IPS DF 4.7 (cell line): Measurements from ENCODE around the gene DLG4.
"Not testable (repeated sequence)": the region's sequence is repeated elsewhere in the genome, so short reads cannot be mapped to it uniquely, and the experiment has no call there.

Experiments
- DNase-seq: peaks from one replicate; pipeline ENCODE4 v3.0.0-alpha.2; 2013; ENCODE audit warnings: low spot score; ENCODE audit errors: extremely low read depth

DLG4 gene

DNA sequence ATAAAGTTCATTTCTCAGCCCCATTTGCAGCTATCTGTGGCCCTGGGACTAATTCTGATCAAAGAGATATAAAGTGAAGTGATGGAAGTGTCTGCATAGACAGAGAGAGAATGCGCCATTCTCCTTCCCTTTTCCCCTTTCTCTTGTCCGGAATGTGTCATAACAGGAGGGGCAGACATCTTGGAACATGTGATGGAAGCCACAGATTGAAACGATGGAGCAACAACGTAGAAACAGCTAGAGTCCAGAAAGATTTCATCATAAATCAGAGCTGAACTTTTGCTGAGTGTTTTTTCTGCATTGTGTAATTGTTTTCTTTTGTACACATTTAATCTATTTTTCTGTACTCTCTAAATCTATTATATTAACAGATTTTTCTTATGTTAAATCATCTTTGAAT lies 51.8 kb downstream of the DLG4 start:
- DNase-seq: no peak

DNA sequence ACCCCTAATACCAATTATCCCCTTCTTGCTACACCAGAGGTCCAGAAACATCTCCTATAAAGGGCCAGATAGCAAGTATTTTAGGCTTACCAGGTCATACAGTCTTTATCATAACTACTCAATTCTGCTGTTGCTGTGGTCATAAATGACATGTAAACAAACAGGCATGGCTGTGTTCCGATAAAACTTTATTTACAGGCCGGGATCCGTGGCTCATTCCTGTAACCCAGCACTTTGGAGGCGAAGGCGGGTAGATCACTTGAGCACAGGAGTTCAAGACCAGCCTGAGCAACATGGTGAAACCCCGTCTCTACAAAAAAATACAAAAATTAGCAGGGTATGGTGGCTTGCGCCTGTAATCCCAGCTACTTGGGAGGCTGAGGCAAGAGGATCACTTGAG lies 52.8 kb downstream of the DLG4 start:
- DNase-seq: no peak

DNA sequence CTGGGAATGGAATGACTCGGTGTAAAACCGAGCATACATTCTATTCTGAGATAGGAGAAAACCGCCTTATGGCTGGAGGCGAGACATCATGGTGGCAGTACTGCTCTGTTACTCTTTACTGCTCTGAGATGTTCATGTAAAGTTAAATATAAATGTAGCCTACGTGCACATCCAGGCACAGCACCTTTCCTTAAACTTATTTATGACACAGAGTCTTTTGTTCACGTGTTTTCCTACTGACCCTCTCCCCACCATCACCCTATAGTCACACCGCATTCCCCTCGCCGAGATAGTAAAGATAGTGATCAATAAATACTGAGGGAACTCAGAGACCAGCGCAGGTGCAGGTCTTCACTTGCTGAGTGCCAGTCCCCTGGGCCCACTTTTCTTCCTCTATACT lies 60.1 kb downstream of the DLG4 start:
- not testable (repeated sequence) for DNase-seq

DNA sequence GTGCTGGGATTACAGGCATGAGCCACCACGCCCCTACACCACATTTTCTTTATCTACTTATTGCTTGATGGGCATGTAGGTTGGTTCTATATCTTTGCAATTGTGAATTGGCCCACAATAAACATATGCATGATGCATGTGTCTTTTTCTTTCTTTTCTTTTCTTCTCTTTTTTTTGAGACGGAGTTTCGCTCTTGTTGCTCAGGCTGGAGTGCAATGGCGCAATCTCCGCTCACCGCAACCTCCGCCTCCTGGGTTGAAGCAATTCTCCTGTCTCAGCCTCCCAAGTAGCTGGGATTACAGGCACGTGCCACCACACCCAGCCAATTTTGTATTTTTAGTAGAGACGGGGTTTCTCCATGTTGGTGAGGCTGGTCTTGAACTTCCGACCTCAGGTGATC lies 61.2 kb downstream of the DLG4 start:
- DNase-seq: not testable (repeated sequence)

DNA sequence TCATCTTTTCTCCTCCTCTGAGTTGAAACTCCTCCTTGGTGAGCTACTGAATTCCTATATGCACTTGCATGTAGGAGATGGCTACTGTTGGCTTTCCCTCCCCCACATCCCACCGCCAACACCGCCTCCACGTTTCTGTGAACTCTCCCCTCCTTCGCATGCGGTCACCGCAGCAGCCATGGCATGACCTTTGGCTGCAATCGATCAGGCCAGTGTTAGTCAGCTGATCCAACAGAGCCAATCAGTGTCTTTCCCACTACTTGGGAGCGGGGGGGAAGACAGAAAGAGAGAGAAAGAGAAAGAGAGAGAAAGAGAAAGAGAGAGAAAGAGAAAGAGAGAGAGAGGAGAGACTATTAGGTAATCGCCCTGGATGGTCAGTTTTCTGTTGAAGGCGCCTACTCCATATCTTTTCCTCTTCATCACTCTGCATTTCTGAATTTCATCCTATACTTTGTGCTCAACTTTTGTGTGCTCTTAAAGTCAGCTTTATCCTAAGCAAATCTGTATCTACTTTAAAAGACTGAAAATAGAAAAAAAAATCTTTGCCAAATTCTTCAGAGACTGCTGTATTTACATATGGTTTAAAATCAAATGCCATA lies 63.2 kb downstream of the DLG4 start:
- DNase-seq: no peak

DNA sequence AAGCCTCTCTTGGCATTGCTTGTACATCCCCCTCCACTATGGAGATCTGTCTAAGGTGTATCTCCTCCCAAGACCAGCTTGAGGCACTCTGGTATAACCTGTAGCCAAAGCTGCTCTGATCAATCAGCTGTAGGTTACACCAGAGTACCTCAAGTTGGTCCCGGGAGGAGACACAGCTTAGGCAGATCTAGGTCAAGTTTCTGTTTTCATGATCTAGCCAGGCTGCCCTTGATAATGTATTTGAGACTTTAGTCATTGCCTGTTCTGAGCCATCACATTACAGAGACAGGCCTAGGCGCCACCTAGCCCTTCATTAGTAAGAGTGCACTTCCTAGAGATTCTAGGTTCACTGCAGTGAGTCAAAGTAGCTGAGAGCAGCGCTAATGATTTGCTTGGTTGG lies 71.9 kb downstream of the DLG4 start:
- no peak for DNase-seq

DNA sequence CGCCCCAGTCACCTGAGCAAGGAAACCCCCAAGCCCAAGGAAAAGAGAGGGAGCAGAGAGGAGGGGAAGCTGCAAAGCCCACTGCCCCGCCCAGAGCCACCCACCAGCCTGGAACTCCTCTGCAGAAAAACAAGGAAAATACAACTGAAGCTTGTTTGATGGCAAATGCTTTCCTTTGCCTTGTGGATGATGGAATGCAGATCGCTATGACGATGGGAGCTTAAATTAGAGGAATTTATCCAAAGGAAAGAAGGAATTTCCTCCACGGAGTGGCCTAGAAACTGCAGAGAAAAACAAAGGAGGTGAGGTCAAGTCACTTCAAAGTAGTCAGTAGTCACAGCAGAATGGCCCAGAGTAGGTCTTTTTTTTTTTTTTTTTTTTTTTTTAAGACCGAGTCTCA lies 73.5 kb downstream of the DLG4 start:
- no peak for DNase-seq

DNA sequence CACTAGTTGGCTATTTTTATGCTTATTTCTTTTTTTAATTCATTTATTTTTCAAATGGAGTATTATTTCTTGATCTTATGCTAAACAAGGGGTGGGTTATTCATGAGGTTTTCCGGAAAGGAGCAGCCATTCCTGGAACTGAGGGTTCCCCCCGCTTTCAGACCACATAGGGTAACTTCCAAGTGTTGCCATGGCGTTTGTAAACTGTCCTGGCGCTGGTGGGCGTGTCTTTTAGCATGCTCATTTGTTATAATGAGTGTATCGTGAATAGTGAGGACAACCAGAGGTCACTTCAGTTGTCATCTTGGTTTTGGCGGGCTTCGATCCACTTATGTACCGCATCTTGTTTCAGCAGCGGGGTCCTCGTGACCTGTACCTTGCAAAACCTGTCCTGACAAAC lies 75.4 kb downstream of the DLG4 start:
- DNase-seq: no peak

DNA sequence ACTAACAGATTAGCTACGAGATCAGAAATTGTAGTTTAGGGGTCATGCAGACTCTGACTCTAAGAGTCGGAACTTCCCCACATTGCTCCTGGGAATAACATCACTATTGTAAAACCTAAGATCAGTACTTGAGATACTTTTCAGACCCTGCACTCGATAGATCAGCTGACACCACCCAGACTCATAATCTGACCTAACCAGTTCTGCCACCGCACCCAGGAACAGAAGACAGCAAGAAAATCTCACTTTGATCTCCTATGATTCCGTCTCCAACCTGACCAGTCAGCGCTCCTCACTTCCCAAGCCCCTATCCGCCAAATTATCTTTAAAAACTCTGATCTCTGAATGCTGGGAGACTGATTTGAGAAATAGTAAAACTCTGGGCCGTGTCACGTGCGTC lies 77.8 kb downstream of the DLG4 start:
- DNase-seq: no peak

DNA sequence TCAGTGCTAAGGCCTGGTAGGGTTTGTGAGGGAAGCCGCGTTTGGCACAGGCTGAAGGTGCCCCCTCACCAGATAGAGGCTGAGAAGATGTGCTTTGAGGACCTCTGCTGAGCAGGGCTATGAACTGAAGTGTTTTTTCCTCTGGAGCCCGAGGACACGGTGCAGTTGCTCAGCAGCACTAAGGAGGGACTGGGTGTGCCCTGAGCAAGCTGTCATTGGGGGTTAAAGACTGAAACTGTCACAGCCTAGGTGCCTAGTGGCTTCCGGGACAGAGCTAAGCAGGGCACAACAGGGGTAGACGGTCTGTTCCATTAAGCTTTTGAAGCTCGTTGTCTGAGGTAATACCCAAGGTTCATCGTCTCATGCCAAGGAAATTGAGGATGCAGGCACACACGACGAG lies 80.2 kb downstream of the DLG4 start:
- no peak for DNase-seq

DNA sequence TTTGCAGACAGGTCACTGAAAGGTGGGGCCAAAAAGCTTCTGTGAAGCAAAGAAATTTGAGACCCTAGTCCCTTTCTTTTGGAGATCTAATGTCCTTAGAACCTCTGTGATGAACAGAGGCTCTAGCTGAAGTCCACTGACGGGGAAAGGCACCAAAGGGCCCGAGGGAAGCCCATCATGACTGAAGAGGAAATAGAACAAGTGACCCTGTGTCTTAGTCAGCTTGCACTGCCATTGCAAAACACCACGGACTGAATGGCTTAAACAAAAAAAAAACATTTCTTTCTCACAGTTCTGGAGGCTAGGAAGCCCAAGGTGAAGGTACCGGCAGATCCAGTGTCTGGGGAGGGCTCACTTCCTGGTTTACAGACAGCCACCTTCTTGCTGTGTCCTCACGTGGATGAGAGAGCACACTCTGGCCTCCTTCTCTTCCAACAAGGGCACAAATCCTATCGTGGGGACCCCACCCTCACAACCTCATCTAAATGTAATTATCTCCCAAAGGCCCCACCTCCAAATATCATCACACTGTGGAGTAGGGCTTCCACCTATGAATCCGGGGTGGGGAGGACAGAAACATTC lies 80.7 kb downstream of the DLG4 start:
- no peak for DNase-seq

DNA sequence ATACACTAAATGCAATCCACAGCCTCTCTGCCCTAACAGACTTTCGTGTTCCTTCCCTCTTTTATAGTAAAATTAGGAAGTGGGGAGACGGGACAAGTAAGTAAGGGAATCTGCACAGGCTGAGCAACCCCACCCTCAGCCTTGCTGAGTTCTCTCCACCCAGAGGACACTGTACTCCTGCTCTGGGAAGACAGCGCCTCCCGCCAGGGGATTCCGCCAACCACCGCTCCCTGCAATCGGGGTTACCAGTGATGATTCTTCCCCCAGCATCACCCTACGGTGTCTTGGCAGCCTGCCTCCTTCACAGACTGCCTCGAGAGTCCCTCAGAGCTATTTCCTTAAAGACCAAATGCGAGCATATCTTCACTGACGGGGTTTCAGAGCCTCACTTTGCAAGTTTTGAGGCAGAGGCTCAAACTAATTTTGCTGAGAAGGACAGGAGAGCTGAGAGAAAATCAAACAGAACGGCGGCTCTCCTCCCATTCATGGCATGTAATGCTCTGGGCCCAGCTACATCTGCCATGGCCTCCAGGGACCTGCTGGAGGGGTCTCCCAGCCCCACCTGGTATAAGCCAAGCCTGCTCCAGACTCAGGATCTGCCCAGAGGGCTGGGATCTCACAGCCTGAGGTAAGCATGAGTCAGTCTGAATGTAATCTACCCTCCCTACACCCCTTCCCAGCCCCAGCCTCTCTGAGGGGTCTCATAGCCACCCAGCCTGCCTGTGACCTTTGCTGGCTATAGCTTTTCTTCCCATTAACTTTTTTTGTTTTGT lies 82.3 kb downstream of the DLG4 start:
- DNase-seq: no peak
